LNCaP clone FGC (cell line): ENCODE data around the gene EFNA3.

Source experiments
- DNase-seq: peaks from one replicate; pipeline ENCODE4 v3.0.0-alpha.2; 2011; ENCODE audit warnings: low read depth
- H3K4me3 ChIP-seq: 2 replicates; pipeline ENCODE4 v1.5.1; 2011; ENCODE audit warnings: mild to moderate bottlenecking, low read depth, low read length, control low read depth
- CTCF ChIP-seq: IDR thresholded peaks from 2 replicates; pipeline ENCODE4 v1.5.1; 2012; ENCODE audit warnings: mild to moderate bottlenecking; ENCODE audit not compliant: control insufficient read depth, insufficient read depth; ENCODE audit errors: extremely low read depth

Gene EFNA3

DNA sequence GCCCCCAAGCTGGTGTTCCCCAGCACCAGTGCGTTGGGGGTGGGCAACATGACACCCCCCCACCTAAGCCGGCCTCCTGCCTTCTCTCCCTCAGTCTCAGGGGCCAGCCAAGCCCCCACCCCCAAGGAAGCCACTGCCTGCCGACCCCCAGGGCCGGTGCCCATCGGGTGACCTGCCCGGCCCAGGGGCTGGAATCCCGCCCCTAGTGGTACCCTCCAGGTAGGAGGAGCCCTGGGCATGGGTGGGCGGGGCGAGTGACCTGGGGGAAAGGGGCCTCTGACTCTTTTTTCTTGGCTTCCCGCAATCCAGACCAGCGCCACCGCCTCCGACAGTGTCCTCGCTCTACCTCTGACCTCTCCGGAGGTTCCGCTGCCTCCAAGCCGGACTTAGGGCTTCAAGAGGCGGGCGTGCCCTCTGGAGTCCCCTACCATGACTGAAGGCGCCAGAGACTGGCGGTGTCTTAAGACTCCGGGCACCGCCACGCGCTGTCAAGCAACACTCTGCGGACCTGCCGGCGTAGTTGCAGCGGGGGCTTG, 16.4 kb upstream of the EFNA3 start:
- DNase-seq: no peak
- TF ChIP-seq CTCF: peak; percentile 3; the same call in 1 of the 2 replicates
- no peak overlapping the region for H3K4me3 ChIP-seq

DNA sequence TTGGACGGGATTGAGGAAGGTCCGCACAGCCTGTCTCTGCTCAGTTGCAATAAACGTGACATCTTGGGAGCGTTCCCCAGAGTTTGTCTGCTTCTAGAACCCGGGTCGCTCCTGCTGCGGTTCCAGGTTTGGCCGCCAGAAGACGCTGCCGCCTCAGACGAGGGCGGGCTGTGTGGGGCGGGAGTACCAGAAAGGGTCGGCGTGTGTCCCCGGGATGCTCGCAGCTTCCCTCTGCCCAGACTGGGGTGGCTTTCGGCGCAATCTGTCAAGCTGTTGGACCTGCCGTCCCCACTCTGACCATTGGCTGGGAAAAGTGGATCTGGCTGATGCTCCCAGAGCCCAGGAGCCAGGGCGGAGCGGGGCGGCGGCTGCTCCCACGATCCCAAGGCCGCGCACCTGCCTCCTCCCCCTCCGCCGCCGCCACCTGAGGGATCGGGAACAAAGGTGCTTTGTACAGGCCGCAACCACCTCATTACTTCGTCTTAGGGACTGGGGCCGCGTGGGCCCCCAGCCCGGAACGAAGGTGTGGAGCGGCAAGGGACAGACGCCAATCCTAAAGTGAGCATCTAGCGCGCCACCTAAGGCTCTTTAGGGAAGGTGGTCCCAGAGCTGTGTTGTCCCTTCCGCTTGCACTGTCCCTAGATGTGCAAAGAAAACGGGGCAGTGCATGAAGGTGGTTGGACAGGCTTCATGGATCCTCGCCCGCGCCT, 15.8 kb upstream of the EFNA3 start:
- DNase-seq: no peak
- TF ChIP-seq CTCF: no peak
- peak overlapping the region; percentile 74 for H3K4me3 ChIP-seq

GRCh38 chr1:155063550-155064110, 15.0 kb upstream of the EFNA3 start, which contains the start of gene EFNA4:
Gene EFNA4 (plus strand): TSS chr1:155063740. CDS start chr1:155063824, 84 bp downstream.
- peak; percentile 79 for DNase-seq
- H3K4me3 ChIP-seq: peak within 1 kb of the TSS; percentile 74
- no peak for TF ChIP-seq CTCF

DNA sequence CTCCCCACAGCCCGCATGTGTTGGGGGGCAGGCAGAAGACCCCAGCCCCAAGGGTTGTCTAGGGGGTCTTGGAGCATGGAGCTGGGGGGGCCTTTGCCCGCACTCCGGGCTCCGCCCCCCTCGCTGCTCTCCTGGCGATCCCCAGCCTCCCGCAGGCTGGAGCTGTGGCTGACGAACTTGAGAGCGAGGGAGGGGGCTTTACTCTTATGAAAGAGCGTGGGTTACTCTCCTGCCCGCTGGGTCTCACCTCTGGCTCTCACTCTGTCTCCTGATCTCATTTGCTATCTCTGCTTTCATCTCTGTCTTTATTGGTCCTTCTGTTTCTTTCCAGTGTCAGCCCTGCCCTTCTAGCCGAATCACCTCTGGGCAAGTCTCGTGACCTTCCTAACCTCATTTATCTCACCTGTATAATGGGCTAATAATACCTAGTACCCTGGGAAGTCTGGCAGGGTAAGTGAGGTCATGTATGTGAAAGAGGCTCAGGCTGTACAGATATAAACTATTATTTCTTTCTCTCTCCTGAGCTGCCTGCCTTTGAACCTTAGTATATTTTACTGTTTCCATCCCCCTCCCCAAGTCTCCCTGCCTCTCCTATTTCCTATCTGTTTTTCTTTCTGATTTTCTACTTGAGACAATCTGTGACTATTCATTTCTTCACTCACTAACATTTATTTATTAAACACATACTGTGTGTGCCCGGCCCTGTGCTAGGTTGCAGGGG, 14.4 kb upstream of the EFNA3 start:
- peak overlapping the region; percentile 74 for H3K4me3 ChIP-seq
- no peak for TF ChIP-seq CTCF
- peak; percentile 83 for DNase-seq

DNA sequence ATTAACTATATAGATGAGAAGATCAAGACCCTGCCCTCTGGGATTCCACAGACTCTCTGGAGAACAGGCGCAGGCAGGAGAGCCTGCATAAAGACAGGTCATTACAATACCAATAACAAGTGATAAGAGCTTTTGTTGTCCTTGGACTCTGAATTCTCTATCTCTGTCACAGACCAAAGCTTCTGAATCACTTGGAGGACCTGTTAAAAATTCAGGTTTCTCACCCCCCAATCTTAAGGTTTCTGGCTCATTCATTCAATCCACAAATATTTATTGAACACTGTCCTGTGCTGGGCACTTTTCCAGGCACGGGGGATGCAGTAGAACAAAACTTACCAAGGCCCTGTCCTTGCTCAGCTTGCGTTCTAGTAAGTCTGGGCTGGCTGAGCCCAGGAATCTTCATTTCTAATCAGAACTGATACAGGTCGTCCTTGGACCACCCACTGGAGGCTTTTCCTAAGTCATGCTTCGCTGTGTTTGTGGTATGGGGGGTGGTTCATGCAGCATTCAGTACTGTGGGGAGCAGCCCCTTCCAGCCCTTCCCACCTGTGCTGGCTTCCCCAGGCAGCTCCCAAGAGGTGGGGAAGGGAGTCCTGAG, 13.7 kb upstream of the EFNA3 start:
- no peak for DNase-seq
- H3K4me3 ChIP-seq: peak overlapping the region; percentile 74
- no peak for TF ChIP-seq CTCF

DNA sequence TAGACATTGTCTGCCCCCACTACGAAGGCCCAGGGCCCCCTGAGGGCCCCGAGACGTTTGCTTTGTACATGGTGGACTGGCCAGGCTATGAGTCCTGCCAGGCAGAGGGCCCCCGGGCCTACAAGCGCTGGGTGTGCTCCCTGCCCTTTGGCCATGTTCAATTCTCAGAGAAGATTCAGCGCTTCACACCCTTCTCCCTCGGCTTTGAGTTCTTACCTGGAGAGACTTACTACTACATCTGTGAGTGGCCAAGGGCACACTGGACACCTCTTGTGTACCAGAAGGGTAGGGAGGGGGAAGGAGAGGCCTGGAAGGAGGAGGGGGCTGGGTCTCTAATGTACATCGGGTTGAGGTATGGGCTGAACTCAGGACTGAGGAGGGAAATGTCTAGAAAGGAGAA, 11.9 kb upstream of the EFNA3 start:
- H3K4me3 ChIP-seq: no peak overlapping the region
- DNase-seq: no peak
- TF ChIP-seq CTCF: no peak
